Omental fat pad (tissue), 4 donors: ENCODE measurements around the gene CFAP54. TPM values are rescaled to one million over a fixed set of nuclear protein-coding genes. Genes with fewer than 3 reads are reported as not detected.

Experiments
- ATAC-seq: fragments of 150-250 bp; one replicate; pipeline ENCODE4 v1.9.1; 2016; ENCODE audit warnings: mild to moderate bottlenecking, moderate library complexity; ENCODE audit not compliant: low FRiP score
- DNase-seq: peaks from one replicate; pipeline ENCODE4 v3.0.0-alpha.2; 2019; ENCODE audit warnings: low spot score
- CTCF ChIP-seq, 3 donors: fragments of 450-650 bp; IDR thresholded peaks; one replicate each; pipeline ENCODE4 v1.5.1; 2016 to 2017; ENCODE audit warnings: antibody characterized with exemption in 3 of 3, mild to moderate bottlenecking in 3 of 3, moderate library complexity in 2 of 3
- total RNA-seq, 4 donors: library from RNA; depleted of rRNA; stranded (reverse); fragments of >200 nt; gene quantifications; one replicate each; pipeline ENCODE4 v1.1.0, GENCODE V29; 2016

Gene CFAP54
- total RNA-seq, 4 donors from 2014 or later: 0.60 to 2.2 (median 1.0) TPM

GRCh38 chr12:96770219-96771102, 281.1 kb downstream of the CFAP54 start:
- no peak for DNase-seq
- TF ChIP-seq CTCF (IDR thresholded peaks at IDR 0.05): no peak
- no peak for ATAC-seq

GRCh38 chr12:96773031-96773430, 283.7 kb downstream of the CFAP54 start:
- TF ChIP-seq CTCF (IDR thresholded peaks at IDR 0.05): no peak
- ATAC-seq: no peak
- DNase-seq: no peak

- no peak for ATAC-seq
- no peak for TF ChIP-seq CTCF (IDR thresholded peaks at IDR 0.05)
- no peak for DNase-seq
These were observed 285.3 kb downstream of the CFAP54 start for GRCh38 chr12:96774496-96775256.

GRCh38 chr12:96776908-96777307, 287.5 kb downstream of the CFAP54 start:
- no peak for ATAC-seq

GRCh38 chr12:96780330-96780729, 291.0 kb downstream of the CFAP54 start:
- DNase-seq (no peak), ATAC-seq (no peak)
- TF ChIP-seq CTCF (IDR thresholded peaks at IDR 0.05): no peak

More at GRCh38 chr12:96776908-96777307, 287.5 kb downstream of the CFAP54 start:
- DNase-seq: no peak
- TF ChIP-seq CTCF (IDR thresholded peaks at IDR 0.05): no peak

- ATAC-seq (no peak), DNase-seq (no peak)
- TF ChIP-seq CTCF (IDR thresholded peaks at IDR 0.05): no peak
These were observed 297.4 kb downstream of the CFAP54 start for GRCh38 chr12:96786791-96787190.
